Measurements from ENCODE around the gene RTEL1.

- TF ChIP-seq EZH2 (IDR thresholded peaks at IDR 0.05) (no peak), POLR2AphosphoS5 (IDR thresholded peaks at IDR 0.05; ENCODE audit: borderline replicate concordance, low read depth, low read length) (peak; percentile 11)
Measured at GRCh38 chr20:63703471-63703975, 45.4 kb downstream of the RTEL1 start.
